ENCODE measurements around the gene PRKN.

The PRKN gene

DNA sequence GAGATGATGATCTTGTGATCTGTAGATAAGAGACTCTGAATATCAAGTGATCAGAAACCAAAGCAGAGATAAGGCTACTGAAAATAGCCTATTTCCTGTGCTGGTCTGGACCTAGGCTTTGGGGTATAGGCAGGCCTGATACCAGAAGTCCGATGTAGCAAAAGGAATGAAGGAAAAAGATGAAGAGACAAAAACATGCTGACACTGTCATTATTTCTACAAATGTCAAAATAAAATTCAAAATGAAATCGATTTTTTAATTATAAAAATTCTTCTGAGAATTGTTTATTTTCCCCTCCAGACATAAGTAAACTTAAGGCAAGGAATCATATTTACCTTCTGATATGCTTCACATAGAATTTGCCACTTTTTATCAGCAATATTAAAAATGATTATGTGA lies 252.8 kb downstream of the PRKN start:
- no peaks in the 10 kb centered on the region for H3K4me1 Mint-ChIP-seq (ENCODE audit: low read depth)
- no peaks in the 10 kb centered on the region for H3K27me3 Mint-ChIP-seq
- no peak overlapping the region for H3K4me3 Mint-ChIP-seq
- H3K9me3 Mint-ChIP-seq (ENCODE audit: low read depth): peaks cover 8% of the 10 kb centered on the region
- H3K27ac Mint-ChIP-seq: no peak overlapping the region
- peaks cover 8% of the 10 kb centered on the region for H3K36me3 Mint-ChIP-seq

DNA sequence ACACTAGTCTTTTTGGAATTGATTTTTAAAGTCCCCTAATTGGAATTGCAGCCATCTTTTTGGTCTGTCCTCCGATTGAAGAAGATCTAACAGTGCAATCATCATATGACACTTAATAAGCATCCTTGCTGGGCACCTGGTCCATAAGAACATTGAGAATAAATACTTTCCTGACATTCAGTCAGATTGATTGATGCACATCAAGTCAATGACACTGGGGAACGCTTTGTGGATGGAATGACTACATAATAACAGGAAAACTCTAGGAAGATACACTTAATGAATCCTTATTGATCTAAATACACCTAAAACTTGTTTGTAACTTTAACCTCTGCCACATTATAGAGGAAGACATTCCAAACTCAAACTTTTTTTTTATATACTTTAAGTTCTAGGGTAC lies 255.7 kb downstream of the PRKN start:
- Mint-ChIP-seq H3K4me3 (no peak overlapping the region), H3K27ac (no peak overlapping the region), H3K9me3 (ENCODE audit: low read depth) (no peaks in the 10 kb centered on the region), H3K27me3 (no peaks in the 10 kb centered on the region), H3K4me1 (ENCODE audit: low read depth) (no peaks in the 10 kb centered on the region), H3K36me3 (peaks cover 5% of the 10 kb centered on the region)

DNA sequence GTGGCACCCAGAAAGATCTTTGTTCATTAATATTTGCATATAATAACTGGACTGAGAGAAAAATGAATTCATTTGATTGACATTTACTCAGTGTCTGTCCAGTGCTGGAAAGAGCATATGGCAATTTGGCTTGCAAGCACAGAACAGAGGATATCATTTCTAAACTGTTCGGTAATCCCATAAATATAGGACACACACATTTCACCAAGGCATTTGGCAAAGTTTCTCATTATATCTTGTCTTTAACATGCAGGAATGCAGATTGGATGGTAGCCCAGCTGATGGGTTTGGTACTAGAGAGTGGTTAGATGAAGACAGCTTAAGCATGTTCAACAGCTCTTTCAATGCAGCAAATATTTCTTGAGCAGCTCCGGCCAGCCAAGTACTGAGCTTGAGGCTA lies 259.2 kb downstream of the PRKN start:
- H3K4me3 Mint-ChIP-seq: no peak overlapping the region
- H3K27ac Mint-ChIP-seq: no peak overlapping the region
- no peaks in the 10 kb centered on the region for H3K4me1 Mint-ChIP-seq (ENCODE audit: low read depth)
- no peaks in the 10 kb centered on the region for H3K27me3 Mint-ChIP-seq
- no peaks in the 10 kb centered on the region for H3K9me3 Mint-ChIP-seq (ENCODE audit: low read depth)
- H3K36me3 Mint-ChIP-seq: peaks cover 3% of the 10 kb centered on the region

GRCh38 chr6:162467679-162468078 lies 259.9 kb downstream of the PRKN start:
- Mint-ChIP-seq H3K4me3 (no peak overlapping the region), H3K27ac (no peak overlapping the region), H3K4me1 (ENCODE audit: low read depth) (no peaks in the 10 kb centered on the region), H3K27me3 (no peaks in the 10 kb centered on the region), H3K36me3 (peaks cover 3% of the 10 kb centered on the region), H3K9me3 (ENCODE audit: low read depth) (no peaks in the 10 kb centered on the region)

GRCh38 chr6:162463576-162463975 lies 264.0 kb downstream of the PRKN start:
- H3K4me1 Mint-ChIP-seq (ENCODE audit: low read depth): no peaks in the 10 kb centered on the region
- H3K9me3 Mint-ChIP-seq (ENCODE audit: low read depth): peaks cover 4% of the 10 kb centered on the region
- H3K27ac Mint-ChIP-seq: no peak overlapping the region
- H3K4me3 Mint-ChIP-seq: no peak overlapping the region
- peaks cover 7% of the 10 kb centered on the region for H3K36me3 Mint-ChIP-seq
- H3K27me3 Mint-ChIP-seq: no peaks in the 10 kb centered on the region

DNA sequence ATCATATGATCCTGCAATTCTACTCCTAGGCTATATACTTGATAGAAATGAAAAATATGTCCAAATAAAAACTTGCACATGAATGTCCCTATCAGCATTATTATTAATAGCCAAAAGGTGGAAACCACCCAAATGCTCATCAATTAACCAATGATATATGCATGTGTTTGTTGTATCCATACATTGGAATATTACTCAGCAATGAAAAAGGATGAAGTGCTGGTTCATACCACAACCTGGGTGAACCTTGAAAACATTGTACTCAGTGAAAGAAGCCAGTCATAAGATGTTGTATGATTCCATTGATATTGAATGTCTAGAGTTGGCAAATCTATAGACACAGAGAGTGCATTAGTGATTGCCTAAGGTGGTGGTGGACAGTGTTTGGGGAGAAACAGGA lies 267.6 kb downstream of the PRKN start:
- Mint-ChIP-seq H3K36me3 (peaks cover 4% of the 10 kb centered on the region), H3K27ac (no peak overlapping the region), H3K4me1 (ENCODE audit: low read depth) (no peaks in the 10 kb centered on the region), H3K27me3 (no peaks in the 10 kb centered on the region), H3K4me3 (no peak overlapping the region), H3K9me3 (ENCODE audit: low read depth) (peaks cover 4% of the 10 kb centered on the region)

DNA sequence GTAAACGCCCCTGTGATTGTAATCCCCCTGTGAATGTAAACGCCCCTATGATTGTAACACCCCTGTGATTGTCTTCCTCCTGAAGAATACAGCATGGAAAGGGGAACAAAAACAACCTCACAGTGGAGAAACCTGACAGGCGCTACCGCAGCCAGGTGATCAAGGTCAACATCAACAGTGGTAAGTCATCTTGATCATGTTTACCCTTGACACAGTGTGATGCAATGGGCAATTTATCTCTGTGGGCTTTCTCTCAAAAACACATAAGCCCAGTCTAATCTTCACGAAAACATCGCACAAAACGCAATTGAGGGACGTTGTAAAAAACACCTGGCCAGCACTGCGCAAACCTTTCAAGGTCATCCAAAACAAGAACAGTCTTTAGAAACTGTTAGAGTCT lies 277.2 kb downstream of the PRKN start:
- Mint-ChIP-seq H3K27me3 (no peaks in the 10 kb centered on the region), H3K27ac (no peak overlapping the region), H3K9me3 (ENCODE audit: low read depth) (no peaks in the 10 kb centered on the region), H3K4me3 (no peak overlapping the region), H3K36me3 (peaks cover 2% of the 10 kb centered on the region), H3K4me1 (ENCODE audit: low read depth) (no peaks in the 10 kb centered on the region)

GRCh38 chr6:162448294-162448693 lies 279.3 kb downstream of the PRKN start:
- H3K9me3 Mint-ChIP-seq (ENCODE audit: low read depth): no peaks in the 10 kb centered on the region
- H3K4me3 Mint-ChIP-seq: no peak overlapping the region
- H3K4me1 Mint-ChIP-seq (ENCODE audit: low read depth): no peaks in the 10 kb centered on the region
- H3K27me3 Mint-ChIP-seq: no peaks in the 10 kb centered on the region
- H3K27ac Mint-ChIP-seq: no peak overlapping the region
- H3K36me3 Mint-ChIP-seq: peaks cover 2% of the 10 kb centered on the region

DNA sequence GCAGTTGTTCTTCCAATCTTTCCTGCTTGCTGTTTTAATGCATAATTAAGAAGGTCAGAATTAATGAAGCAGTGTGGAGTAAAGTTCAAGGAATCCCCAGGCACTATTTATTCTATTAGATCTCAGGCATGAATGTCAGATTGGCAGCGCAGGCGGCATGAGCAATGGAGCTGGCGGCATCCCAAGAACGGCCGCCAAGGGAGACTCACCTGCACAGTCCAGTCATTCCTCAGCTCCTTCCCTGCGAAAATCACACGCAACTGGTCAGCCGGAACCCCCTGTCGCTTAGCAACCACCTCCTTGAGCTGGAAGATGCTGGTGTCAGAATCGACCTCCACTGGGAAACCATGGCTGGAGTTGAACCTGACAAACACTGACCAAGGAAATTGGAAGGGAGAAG lies 284.5 kb downstream of the PRKN start:
- H3K36me3 Mint-ChIP-seq: peaks cover 29% of the 10 kb centered on the region
- no peak overlapping the region for H3K4me3 Mint-ChIP-seq
- no peak overlapping the region for H3K27ac Mint-ChIP-seq
- H3K4me1 Mint-ChIP-seq (ENCODE audit: low read depth): no peaks in the 10 kb centered on the region
- no peaks in the 10 kb centered on the region for H3K27me3 Mint-ChIP-seq
- peaks cover 25% of the 10 kb centered on the region for H3K9me3 Mint-ChIP-seq (ENCODE audit: low read depth)

DNA sequence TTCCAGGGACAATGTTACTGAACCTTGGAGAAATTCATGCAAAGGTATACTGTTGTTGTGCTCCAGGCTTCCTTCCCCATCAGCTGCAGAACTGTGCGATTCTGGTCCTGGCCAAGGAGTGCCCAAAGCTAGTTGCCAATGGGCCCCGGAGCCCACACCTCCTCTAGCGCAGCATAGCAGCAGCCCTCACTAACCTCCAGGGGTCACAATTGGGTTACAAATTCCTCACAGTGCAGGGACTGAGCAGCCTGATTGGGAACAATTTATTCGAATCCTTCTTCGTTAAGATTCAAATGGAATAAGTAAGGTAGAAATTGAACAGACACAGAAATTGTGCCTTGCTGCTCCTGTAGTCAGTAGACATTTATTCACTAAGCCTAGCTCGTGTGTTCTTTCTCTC lies 284.9 kb downstream of the PRKN start:
- H3K36me3 Mint-ChIP-seq: peaks cover 30% of the 10 kb centered on the region
- H3K4me3 Mint-ChIP-seq: no peak overlapping the region
- H3K27me3 Mint-ChIP-seq: no peaks in the 10 kb centered on the region
- H3K9me3 Mint-ChIP-seq (ENCODE audit: low read depth): peaks cover 29% of the 10 kb centered on the region
- no peaks in the 10 kb centered on the region for H3K4me1 Mint-ChIP-seq (ENCODE audit: low read depth)
- H3K27ac Mint-ChIP-seq: no peak overlapping the region

DNA sequence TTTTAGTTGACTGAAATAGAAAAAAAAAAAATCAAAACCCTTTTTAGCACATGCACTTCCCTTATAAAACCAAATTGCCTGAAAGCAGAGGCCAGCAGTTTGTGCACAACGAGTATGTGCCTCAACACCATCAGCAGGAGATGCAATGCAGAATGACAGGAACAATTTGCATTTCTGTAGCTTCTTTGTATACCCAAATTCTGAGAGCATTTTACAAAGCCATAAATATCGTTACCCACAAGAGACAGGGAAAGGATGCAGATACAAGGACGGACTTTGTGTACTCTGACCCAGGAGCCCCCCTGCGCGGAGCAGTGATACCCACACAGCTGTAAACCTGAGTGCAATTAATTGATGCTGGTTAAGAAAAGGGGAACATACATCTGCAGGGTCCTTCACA lies 285.6 kb downstream of the PRKN start:
- no peaks in the 10 kb centered on the region for H3K4me1 Mint-ChIP-seq (ENCODE audit: low read depth)
- H3K27me3 Mint-ChIP-seq: no peaks in the 10 kb centered on the region
- peaks cover 30% of the 10 kb centered on the region for H3K36me3 Mint-ChIP-seq
- H3K4me3 Mint-ChIP-seq: no peak overlapping the region
- H3K27ac Mint-ChIP-seq: no peak overlapping the region
- peaks cover 32% of the 10 kb centered on the region for H3K9me3 Mint-ChIP-seq (ENCODE audit: low read depth)

- peaks cover 32% of the 10 kb centered on the region for H3K9me3 Mint-ChIP-seq (ENCODE audit: low read depth)
Measured at GRCh38 chr6:162438980-162439379, 288.6 kb downstream of the PRKN start.

DNA sequence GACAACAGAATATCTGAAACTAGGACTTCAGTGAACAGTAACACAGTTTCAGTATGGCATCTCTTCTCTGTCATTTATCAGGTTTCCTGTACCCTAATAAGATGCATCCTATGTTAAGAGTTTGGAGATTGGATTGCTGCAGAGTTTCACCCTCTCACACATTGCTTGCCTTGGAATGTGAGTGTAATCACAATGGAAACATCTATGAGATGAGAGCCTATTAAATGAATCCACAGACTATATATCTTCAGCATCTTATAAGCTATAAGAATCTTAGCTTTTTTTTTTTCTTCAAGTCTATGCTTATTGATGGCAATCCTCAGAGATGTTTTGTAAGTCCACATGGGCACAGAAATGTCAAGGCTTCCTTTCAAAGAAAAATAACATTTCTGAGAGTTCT lies 292.5 kb downstream of the PRKN start:
- H3K27me3 Mint-ChIP-seq: no peaks in the 10 kb centered on the region
- peaks cover 23% of the 10 kb centered on the region for H3K9me3 Mint-ChIP-seq (ENCODE audit: low read depth)
- no peak overlapping the region for H3K4me3 Mint-ChIP-seq
- H3K4me1 Mint-ChIP-seq (ENCODE audit: low read depth): no peaks in the 10 kb centered on the region
- peaks cover 12% of the 10 kb centered on the region for H3K36me3 Mint-ChIP-seq
- H3K27ac Mint-ChIP-seq: no peak overlapping the region

More at GRCh38 chr6:162438980-162439379, 288.6 kb downstream of the PRKN start:
- no peak overlapping the region for H3K4me3 Mint-ChIP-seq
- H3K36me3 Mint-ChIP-seq: peaks cover 30% of the 10 kb centered on the region
- H3K27me3 Mint-ChIP-seq: no peaks in the 10 kb centered on the region
- H3K4me1 Mint-ChIP-seq (ENCODE audit: low read depth): no peaks in the 10 kb centered on the region
- H3K27ac Mint-ChIP-seq: no peak overlapping the region

DNA sequence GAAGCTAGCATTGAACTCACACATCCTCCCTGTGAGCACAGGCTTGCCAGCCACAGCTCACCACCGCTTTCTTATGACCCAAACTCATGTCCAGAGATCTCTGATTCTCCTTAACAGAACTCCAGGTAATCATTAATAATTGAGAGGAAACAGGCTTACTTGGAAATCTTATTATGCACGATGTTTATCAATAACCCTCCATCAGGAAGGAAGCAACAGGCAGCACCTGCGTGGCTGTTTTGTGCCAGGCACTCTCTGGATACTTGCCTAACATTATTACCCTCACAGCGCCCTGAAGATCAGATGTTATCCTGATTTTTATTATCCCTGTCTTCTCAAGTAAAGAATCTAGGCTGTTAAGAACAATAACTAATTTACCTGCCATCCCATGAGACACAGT lies 306.6 kb downstream of the PRKN start:
- peaks cover 3% of the 10 kb centered on the region for H3K9me3 Mint-ChIP-seq (ENCODE audit: low read depth)
- no peak overlapping the region for H3K4me3 Mint-ChIP-seq
- H3K4me1 Mint-ChIP-seq (ENCODE audit: low read depth): no peaks in the 10 kb centered on the region
- peaks cover 12% of the 10 kb centered on the region for H3K36me3 Mint-ChIP-seq
- H3K27me3 Mint-ChIP-seq: no peaks in the 10 kb centered on the region
- no peak overlapping the region for H3K27ac Mint-ChIP-seq

DNA sequence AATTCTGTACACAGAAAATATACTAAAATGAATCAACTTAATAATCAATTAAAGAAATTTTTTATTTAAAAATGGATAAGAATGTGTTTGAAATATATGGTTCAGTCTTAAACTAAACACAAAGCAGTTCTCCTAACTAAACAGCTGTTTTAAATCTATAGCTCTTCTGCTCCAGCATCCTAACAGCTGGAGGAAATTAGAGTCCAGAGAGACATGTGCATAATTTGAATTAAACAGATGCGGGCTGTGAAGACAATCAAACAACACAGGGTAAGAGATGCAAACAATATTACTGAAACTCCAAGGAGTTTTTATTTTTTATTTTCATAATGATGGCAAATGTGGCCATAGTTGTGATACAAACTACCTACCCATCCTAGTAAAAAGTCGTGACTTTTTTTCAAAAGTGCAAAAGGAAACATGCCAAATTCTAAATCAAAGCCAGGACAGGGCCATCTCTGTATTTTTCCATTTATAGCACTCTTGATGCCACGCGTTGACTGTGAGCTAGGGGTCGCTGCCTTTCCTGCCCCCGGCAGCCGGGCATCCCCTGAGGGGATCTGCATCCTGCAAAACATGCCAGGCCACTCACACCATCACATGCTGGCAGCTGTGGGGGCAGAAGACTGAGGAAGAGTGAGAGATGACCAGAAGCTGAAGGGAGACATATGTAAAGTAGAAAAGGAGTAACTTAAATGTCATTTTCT lies 310.6 kb downstream of the PRKN start:
- H3K4me3 Mint-ChIP-seq: no peak overlapping the region
- no peaks in the 10 kb centered on the region for H3K4me1 Mint-ChIP-seq (ENCODE audit: low read depth)
- H3K9me3 Mint-ChIP-seq (ENCODE audit: low read depth): no peaks in the 10 kb centered on the region
- no peaks in the 10 kb centered on the region for H3K27me3 Mint-ChIP-seq
- peaks cover 5% of the 10 kb centered on the region for H3K36me3 Mint-ChIP-seq
- H3K27ac Mint-ChIP-seq: no peak overlapping the region

DNA sequence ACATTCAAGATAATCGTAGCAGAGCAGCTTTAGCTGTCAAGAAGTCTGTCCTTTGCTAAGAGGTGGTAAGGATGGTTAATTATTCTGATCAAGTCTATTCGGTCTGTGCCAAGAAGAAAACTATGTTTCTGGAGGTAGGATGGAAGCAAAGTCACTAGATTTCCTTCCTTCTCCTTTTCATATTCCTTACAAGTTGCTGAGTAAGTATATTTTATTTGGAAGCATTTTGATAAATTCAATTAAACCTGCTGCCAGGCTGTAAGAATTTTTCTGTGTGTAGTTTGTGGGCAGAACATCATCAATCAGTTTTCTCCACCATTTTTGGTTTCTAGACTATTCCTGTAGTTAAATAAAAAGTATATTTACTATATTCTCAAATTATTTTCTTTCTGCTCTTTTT lies 311.3 kb downstream of the PRKN start:
- Mint-ChIP-seq H3K4me1 (ENCODE audit: low read depth) (no peaks in the 10 kb centered on the region), H3K4me3 (no peak overlapping the region), H3K36me3 (peaks cover 5% of the 10 kb centered on the region), H3K9me3 (ENCODE audit: low read depth) (no peaks in the 10 kb centered on the region), H3K27ac (no peak overlapping the region), H3K27me3 (no peaks in the 10 kb centered on the region)

Measured in activated naive CD8-positive, alpha-beta T cell (primary cell).